Natural killer cell (primary cell): ENCODE measurements around the gene ATF6B. TPM values are rescaled to one million over a fixed set of nuclear protein-coding genes. Genes with fewer than 3 reads are reported as not detected.

Source experiments
- ATAC-seq, 3 donors: fragments of 150-1000 bp in 2 of 3; fragments of 200-7000 bp in 1 of 3; cut with Tn5 transposase; 1 replicate in 1 of 3; 2 replicates in 2 of 3; pipeline ENCODE4 v1.10.0; 2021; ENCODE audit warnings: mild to moderate bottlenecking in 2 of 3, moderate library complexity in 2 of 3
- DNase-seq, 2 donors: peaks; one replicate each; pipeline versions ENCODE4 v3.0.0 to v3.0.0-alpha.2; 2013 to 2021; ENCODE audit warnings: mixed read lengths in 1 of 2
- H3K27ac ChIP-seq: one replicate; pipeline ENCODE4 v1.5.1; 2013; ENCODE audit warnings: mild to moderate bottlenecking, low read length
- H3K27me3 ChIP-seq: one replicate; pipeline ENCODE4 v1.6.1; 2013; ENCODE audit warnings: low read length; ENCODE audit not compliant: control insufficient read depth, insufficient read depth
- H3K36me3 ChIP-seq: one replicate; pipeline ENCODE4 v1.6.1; 2013; ENCODE audit warnings: low read length; ENCODE audit not compliant: control insufficient read depth, insufficient read depth
- H3K4me1 ChIP-seq: one replicate; pipeline ENCODE4 v1.6.1; 2013; ENCODE audit warnings: low read length; ENCODE audit not compliant: control insufficient read depth, insufficient read depth
- H3K4me3 ChIP-seq: one replicate; pipeline ENCODE4 v1.5.1; 2013; ENCODE audit warnings: low read length
- H3K9me3 ChIP-seq: one replicate; pipeline ENCODE4 v1.6.1; 2013; ENCODE audit warnings: low read length; ENCODE audit not compliant: control insufficient read depth, insufficient read depth
- H3K27ac Mint-ChIP-seq, 2 donors: one replicate each; pipeline ENCODE4 v1.8.0; 2022; ENCODE audit warnings: mild to moderate bottlenecking in 2 of 2, mixed read lengths in 2 of 2, moderate library complexity in 1 of 2
- H3K27me3 Mint-ChIP-seq, 2 donors: one replicate each; pipeline ENCODE4 v1.8.0; 2022; ENCODE audit warnings: low read depth in 2 of 2, mixed read lengths in 2 of 2
- H3K36me3 Mint-ChIP-seq: one replicate; pipeline ENCODE4 v1.8.0; 2022; ENCODE audit warnings: mixed read lengths
- H3K4me1 Mint-ChIP-seq, 2 donors: one replicate each; pipeline ENCODE4 v1.8.0; 2022; ENCODE audit warnings: mixed read lengths in 2 of 2
- H3K4me3 Mint-ChIP-seq: one replicate; pipeline ENCODE4 v1.8.0; 2022; ENCODE audit warnings: mild to moderate bottlenecking, moderate library complexity, mixed read lengths
- H3K9me3 Mint-ChIP-seq, 2 donors: one replicate each; pipeline ENCODE4 v1.8.0; 2022; ENCODE audit warnings: mixed read lengths in 2 of 2
- CTCF ChIP-seq: fragments of 200-600 bp; IDR thresholded peaks from one replicate; pipeline ENCODE4 v1.8.0; 2022; ENCODE audit warnings: antibody characterized with exemption
- WGBS: methylation state at CpG from one replicate; pipeline ENCODE4 v1.1.7; 2013; ENCODE audit warnings: missing lambda C conversion rate; ENCODE audit not compliant: insufficient coverage; 5-methylcytosine and 5-hydroxymethylcytosine counted together
- intact Hi-C: fragments of 100-400 bp; cut with micrococcal nuclease; formaldehyde crosslinking; loops from one replicate; pipeline ENCODE4 v1.14.2; 2022
- total RNA-seq, 4 donors: library from RNA; stranded (reverse); fragments of 120-200 nt in 1 of 4; gene quantifications; one replicate each; pipeline versions ENCODE4 v1.2.3 to v1.2.4, GENCODE V29; 2013 to 2022

ATF6B gene
- total RNA-seq, 3 donors from 2014 or later (not counting 1 experiment from before 2014, with no cell fraction given) = 157 to 187 (median 178) TPM

GRCh38 chr6:32167154-32167760 lies 39.2 kb upstream of the ATF6B start:
- peaks cover 25% of the 10 kb centered on the region for H3K36me3 ChIP-seq
- H3K9me3 Mint-ChIP-seq = no peaks in the 10 kb centered on the region
- H3K4me1 ChIP-seq = no peaks in the 10 kb centered on the region
- H3K4me3 ChIP-seq = no peak overlapping the region
- WGBS = 95% methylated on average over 32 of the region's 32 CpGs
- DNase-seq = no peak
- H3K36me3 Mint-ChIP-seq = no peaks in the 10 kb centered on the region
- no peaks in the 10 kb centered on the region for H3K9me3 ChIP-seq
- H3K27me3 Mint-ChIP-seq = no peaks in the 10 kb centered on the region
- H3K27ac Mint-ChIP-seq = no peak overlapping the region
- H3K27ac ChIP-seq = no peak overlapping the region
- H3K27me3 ChIP-seq = no peaks in the 10 kb centered on the region
- intact Hi-C loops = no loop called here
- ATAC-seq = no peak
- no peak for TF ChIP-seq CTCF
- H3K4me1 Mint-ChIP-seq = peaks cover 0 to 4% of the 10 kb centered on the region in 2 donors
- H3K4me3 Mint-ChIP-seq = no peak overlapping the region

DNA sequence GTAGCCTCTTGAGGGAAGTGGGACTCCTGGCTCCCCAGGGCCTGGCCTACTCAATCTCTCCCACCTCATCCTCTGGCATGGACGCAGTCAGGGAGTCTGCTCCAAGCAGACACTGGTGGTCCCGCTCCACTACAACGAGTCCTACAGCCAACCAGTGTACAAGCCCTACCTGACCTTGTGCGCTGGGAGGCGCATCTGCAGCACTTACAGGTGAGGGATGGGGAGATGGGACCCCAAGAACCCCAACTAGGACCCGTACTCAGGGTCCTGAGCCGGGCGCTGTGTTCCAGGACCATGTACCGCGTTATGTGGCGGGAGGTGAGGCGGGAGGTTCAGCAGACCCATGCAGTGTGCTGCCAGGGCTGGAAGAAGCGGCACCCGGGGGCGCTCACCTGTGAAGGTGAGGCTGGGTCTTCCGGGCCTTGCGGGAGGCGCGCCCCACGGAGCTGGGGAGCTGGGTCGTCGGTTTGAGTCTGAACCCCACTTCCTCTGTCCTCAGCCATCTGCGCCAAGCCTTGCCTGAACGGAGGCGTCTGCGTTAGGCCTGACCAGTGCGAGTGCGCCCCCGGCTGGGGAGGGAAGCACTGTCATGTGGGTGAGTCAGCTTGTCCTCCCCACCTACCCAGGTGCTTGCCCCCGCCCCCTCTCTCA lies 38.5 kb upstream of the ATF6B start:
- H3K36me3 Mint-ChIP-seq = no peaks in the 10 kb centered on the region
- H3K27me3 Mint-ChIP-seq = no peaks in the 10 kb centered on the region
- no peak overlapping the region for H3K27ac ChIP-seq
- H3K27me3 ChIP-seq = no peaks in the 10 kb centered on the region
- no peak for TF ChIP-seq CTCF
- no peak for DNase-seq
- H3K36me3 ChIP-seq = peaks cover 25% of the 10 kb centered on the region
- H3K9me3 ChIP-seq = no peaks in the 10 kb centered on the region
- no peak overlapping the region for H3K4me3 Mint-ChIP-seq
- ATAC-seq = no peak
- H3K27ac Mint-ChIP-seq = no peak overlapping the region
- H3K4me1 Mint-ChIP-seq = peaks cover 0 to 4% of the 10 kb centered on the region in 2 donors
- intact Hi-C loops = no loop called here
- no peaks in the 10 kb centered on the region for H3K9me3 Mint-ChIP-seq
- H3K4me3 ChIP-seq = no peak overlapping the region
- 95% methylated on average over 30 of the region's 30 CpGs for WGBS
- H3K4me1 ChIP-seq = no peaks in the 10 kb centered on the region

- Histone ChIP-seq H3K27ac (no peak within 1 kb of the TSS), H3K9me3 (no peaks in the 10 kb centered on the region), H3K27me3 (no peaks in the 10 kb centered on the region), H3K4me1 (no peaks in the 10 kb centered on the region), H3K4me3 (no peak within 1 kb of the TSS), H3K36me3 (peaks cover 7% of the 10 kb centered on the region)
- intact Hi-C loops = no loop called here
- no peak for DNase-seq
- Mint-ChIP-seq H3K36me3 (no peaks in the 10 kb centered on the region), H3K27ac (no peak within 1 kb of the TSS), H3K4me3 (no peak within 1 kb of the TSS), H3K27me3 (no peaks in the 10 kb centered on the region), H3K4me1 (no peaks in the 10 kb centered on the region), H3K9me3 (no peaks in the 10 kb centered on the region)
- no peak for TF ChIP-seq CTCF
- ATAC-seq = no peak
Observed at GRCh38 chr6:32164295-32164694, 36.2 kb upstream of the ATF6B start, which contains the start of gene EGFL8. Gene EGFL8 (plus strand): TSS chr6:32164595. CDS start chr6:32166166, 1,571 bp downstream.
